PC-9 (cell line): ENCODE measurements around the gene CDC42EP1. TPM values are rescaled to one million over a fixed set of nuclear protein-coding genes. Genes with fewer than 3 reads are reported as not detected.

Experiments used
- BruUV-seq: library from RNA; stranded (reverse); fragments of 400-500 nt; replicated peaks from 2 replicates; lab custom pipeline; 2021; lab: Mats Ljungman, UMichigan
- CTCF ChIA-PET: fragments of 300-600 bp; sonication (Branson Sonifier 250); formaldehyde crosslinking; loops from one replicate; lab custom pipeline; 2022; ENCODE audit warnings: antibody characterized with exemption; lab: Charles Lee
- POLR2A ChIA-PET: fragments of 300-600 bp; sonication (Branson Sonifier 250); formaldehyde crosslinking; loops from one replicate; lab custom pipeline; 2022; ENCODE audit warnings: antibody characterized with exemption; ENCODE audit not compliant: unreplicated experiment; lab: Charles Lee
- DNase-seq, 2 experiments: peaks; one replicate each; pipeline versions ENCODE4 v3.0.0 to v3.0.0-alpha.2; 2015 to 2022; ENCODE audit warnings: mixed read lengths in 1 of 2
- H2AFZ ChIP-seq: fragments of 200-600 bp; sonication (generic); 2 replicates; pipeline ENCODE4 v1.8.1; 2017; ENCODE audit warnings: antibody characterized with exemption
- H3F3A ChIP-seq: fragments of 200-600 bp; sonication (generic); 2 replicates; pipeline ENCODE4 v1.8.1; 2017; ENCODE audit warnings: antibody characterized with exemption, mild to moderate bottlenecking, low read depth; ENCODE audit not compliant: insufficient read depth
- H3K27ac ChIP-seq: fragments of 200-600 bp; sonication (generic); 2 replicates; pipeline ENCODE4 v1.6.1; 2016; ENCODE audit warnings: mixed run types
- H3K27me3 ChIP-seq: fragments of 200-600 bp; sonication (generic); 2 replicates; pipeline ENCODE4 v1.6.1; 2016; ENCODE audit warnings: low read depth, mixed run types; ENCODE audit not compliant: insufficient read depth
- H3K36me3 ChIP-seq: fragments of 200-600 bp; sonication (generic); 2 replicates; pipeline ENCODE4 v1.6.1; 2016; ENCODE audit warnings: low read depth, mixed run types
- H3K4me1 ChIP-seq: fragments of 200-600 bp; sonication (generic); replicated peaks from 2 replicates; pipeline ENCODE4 v1.6.1; 2016; ENCODE audit warnings: mixed run types; ENCODE audit not compliant: insufficient read depth
- H3K4me2 ChIP-seq: fragments of 200-600 bp; sonication (generic); 2 replicates; pipeline ENCODE4 v1.6.1; 2017; ENCODE audit warnings: mixed run types
- H3K4me3 ChIP-seq: fragments of 200-600 bp; sonication (generic); 2 replicates; pipeline ENCODE4 v1.6.1; 2016; ENCODE audit warnings: mixed run types
- H3K79me2 ChIP-seq: fragments of 200-600 bp; sonication (generic); 2 replicates; pipeline ENCODE4 v1.6.1; 2017; ENCODE audit warnings: low read depth, mixed run types
- H3K9me2 ChIP-seq: fragments of 200-600 bp; sonication (generic); 2 replicates; pipeline ENCODE4 v1.8.1; 2017; ENCODE audit warnings: mild to moderate bottlenecking; ENCODE audit not compliant: insufficient read depth
- H3K9me3 ChIP-seq: fragments of 200-600 bp; sonication (generic); 2 replicates; pipeline ENCODE4 v1.8.1; 2016; ENCODE audit warnings: low read depth; ENCODE audit not compliant: insufficient read depth
- H4K20me1 ChIP-seq: fragments of 200-600 bp; sonication (generic); 2 replicates; pipeline ENCODE4 v1.8.1; 2017; ENCODE audit not compliant: insufficient read depth
- EZH2 ChIP-seq: fragments of 200-600 bp; sonication (generic); IDR thresholded peaks from 2 replicates; pipeline ENCODE4 v1.8.0; 2017; ENCODE audit warnings: antibody characterized with exemption, low read depth
- intact Hi-C: fragments of 100-400 bp; cut with micrococcal nuclease; formaldehyde crosslinking; loops from one replicate; pipeline ENCODE4 v1.10.0; 2022; ENCODE audit not compliant: unreplicated experiment
- total RNA-seq: library from RNA; stranded (reverse); gene quantifications from 2 replicates; pipeline ENCODE4 v1.2.3, GENCODE V29; 2021
- TF ChIP-seq, protein P1 (sequence below): fragments of 200-600 bp; sonication (generic); conservative IDR thresholded peaks from 2 replicates; pipeline ENCODE4 v1.6.1; 2017; ENCODE audit warnings: mixed run types, antibody characterized with exemption, mild to moderate bottlenecking, moderate library complexity

The CDC42EP1 gene
- total RNA-seq, 1 experiment from 2014 or later: 94.0 TPM

DNA sequence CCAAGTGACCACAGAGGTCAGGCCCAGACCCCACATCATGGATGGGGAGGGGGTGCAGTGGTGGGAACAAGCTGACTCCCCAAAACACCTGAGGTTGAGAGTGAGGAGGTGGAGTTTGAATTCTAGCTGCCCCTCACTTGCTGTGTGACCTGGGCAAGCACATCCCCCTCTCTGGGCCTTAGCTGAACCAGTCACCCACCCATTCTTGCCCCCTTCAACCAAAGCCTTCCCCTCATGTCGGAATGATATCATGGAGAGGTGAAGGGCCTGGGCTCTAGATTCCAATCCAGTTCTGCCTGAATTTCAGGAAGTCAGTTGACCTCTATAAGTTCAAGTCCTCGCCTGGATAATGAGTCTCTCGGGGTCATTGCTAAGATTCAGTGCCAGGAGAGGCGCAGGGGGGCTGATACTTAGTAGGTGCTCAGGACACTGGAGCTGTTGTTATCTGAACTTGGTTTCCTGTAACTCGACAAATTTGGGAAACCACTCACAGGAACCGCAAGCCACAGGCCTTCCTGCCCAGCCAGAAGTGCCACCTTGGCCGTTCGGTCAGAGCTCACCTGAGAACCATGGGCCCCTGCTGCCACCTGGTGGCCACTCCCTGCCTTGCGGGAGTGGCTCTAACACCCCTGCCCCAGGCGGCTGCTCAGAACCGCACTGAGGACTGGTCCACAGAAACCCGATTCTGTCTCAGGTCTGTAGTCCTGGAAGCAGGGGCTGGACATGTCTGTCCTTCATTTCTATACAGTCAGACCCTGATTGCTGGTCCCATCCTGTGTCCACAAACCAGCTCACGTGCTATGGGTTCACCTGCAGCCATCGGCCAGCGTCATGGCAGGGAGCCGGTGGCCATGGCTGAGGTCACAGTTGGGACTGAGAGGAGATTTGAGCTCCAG is 6.9 kb downstream of the CDC42EP1 start:
- no peaks in the 10 kb centered on the region for H3K9me2 ChIP-seq
- H3K9me3 ChIP-seq: no peaks in the 10 kb centered on the region
- H3K4me1 ChIP-seq: peaks cover 91% of the 10 kb centered on the region
- intact Hi-C loops: loop anchor here (1.0 to 5.0 kb wide), 6 partner anchors 22 to 250 kb away; no protein-coding TSS in a partner anchor
- BruUV-seq: no TSS peak
- ChIA-PET POLR2A (interaction anchor here (0.6 to 0.7 kb wide), 3 partner anchors 41 to 791 kb away, joined by 3 to 14 read pairs (median 4); partner anchors contain the start of genes GGA1 and IFT27), CTCF (interaction anchor here (0.7 to 4.9 kb wide), 11 partner anchors 18 to 881 kb away, joined by 3 to 52 read pairs (median 6); no protein-coding TSS in a partner anchor)
- peaks cover 53% of the 10 kb centered on the region for H3K79me2 ChIP-seq
- H4K20me1 ChIP-seq: peaks cover 47% of the 10 kb centered on the region
- peak; percentile 93 to 98 for DNase-seq
- H2AFZ ChIP-seq: no peak overlapping the region
- H3K36me3 ChIP-seq: peaks cover 13% of the 10 kb centered on the region; the same call in 1 of the 2 replicates
- H3K27me3 ChIP-seq: no peaks in the 10 kb centered on the region
- H3F3A ChIP-seq: peaks cover 87% of the 10 kb centered on the region
- peak overlapping the region; percentile 81 for H3K27ac ChIP-seq
- H3K4me3 ChIP-seq: no peak overlapping the region
- peak overlapping the region; percentile 39 for H3K4me2 ChIP-seq
- TF ChIP-seq EZH2: no peak
- TF ChIP-seq, protein P1, sequence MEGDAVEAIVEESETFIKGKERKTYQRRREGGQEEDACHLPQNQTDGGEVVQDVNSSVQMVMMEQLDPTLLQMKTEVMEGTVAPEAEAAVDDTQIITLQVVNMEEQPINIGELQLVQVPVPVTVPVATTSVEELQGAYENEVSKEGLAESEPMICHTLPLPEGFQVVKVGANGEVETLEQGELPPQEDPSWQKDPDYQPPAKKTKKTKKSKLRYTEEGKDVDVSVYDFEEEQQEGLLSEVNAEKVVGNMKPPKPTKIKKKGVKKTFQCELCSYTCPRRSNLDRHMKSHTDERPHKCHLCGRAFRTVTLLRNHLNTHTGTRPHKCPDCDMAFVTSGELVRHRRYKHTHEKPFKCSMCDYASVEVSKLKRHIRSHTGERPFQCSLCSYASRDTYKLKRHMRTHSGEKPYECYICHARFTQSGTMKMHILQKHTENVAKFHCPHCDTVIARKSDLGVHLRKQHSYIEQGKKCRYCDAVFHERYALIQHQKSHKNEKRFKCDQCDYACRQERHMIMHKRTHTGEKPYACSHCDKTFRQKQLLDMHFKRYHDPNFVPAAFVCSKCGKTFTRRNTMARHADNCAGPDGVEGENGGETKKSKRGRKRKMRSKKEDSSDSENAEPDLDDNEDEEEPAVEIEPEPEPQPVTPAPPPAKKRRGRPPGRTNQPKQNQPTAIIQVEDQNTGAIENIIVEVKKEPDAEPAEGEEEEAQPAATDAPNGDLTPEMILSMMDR: peak; percentile 99

DNA sequence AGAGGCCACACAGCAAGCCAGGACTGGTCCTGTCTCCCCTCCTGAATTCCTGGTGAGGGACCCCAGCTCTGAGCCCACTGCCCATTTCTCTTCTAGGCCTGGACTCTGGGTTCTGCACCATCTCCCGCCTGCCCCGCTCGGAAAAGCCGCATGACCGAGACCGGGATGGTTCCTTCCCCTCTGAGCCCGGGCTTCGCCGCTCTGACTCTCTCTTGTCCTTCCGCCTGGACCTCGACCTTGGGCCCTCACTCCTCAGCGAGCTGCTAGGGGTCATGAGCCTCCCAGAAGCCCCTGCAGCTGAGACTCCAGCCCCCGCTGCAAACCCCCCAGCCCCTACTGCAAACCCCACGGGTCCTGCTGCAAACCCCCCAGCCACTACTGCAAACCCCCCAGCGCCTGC is 7.7 kb downstream of the CDC42EP1 start:
- BruUV-seq: no TSS peak
- Histone ChIP-seq H3K27me3 (no peaks in the 10 kb centered on the region), H3K9me3 (no peaks in the 10 kb centered on the region), H3K4me1 (peaks cover 83% of the 10 kb centered on the region), H2AFZ (no peak overlapping the region), H3K4me3 (no peak overlapping the region), H4K20me1 (peaks cover 48% of the 10 kb centered on the region), H3K4me2 (peak overlapping the region; percentile 39; the same call in 1 of the 2 replicates), H3F3A (peaks cover 81% of the 10 kb centered on the region), H3K27ac (peak overlapping the region; percentile 4; the same call in 1 of the 2 replicates), H3K9me2 (no peaks in the 10 kb centered on the region), H3K79me2 (peaks cover 45% of the 10 kb centered on the region), H3K36me3 (peaks cover 13% of the 10 kb centered on the region; the same call in 1 of the 2 replicates)
- POLR2A ChIA-PET: interaction anchor here (0.6 kb wide), 1 partner anchor 792 kb away, joined by 3 read pairs; the partner anchor contains the start of gene IFT27
- intact Hi-C loops: loop anchor here (5.0 kb wide), 2 partner anchors 111 to 251 kb away; no protein-coding TSS in a partner anchor
- TF ChIP-seq EZH2: no peak
- no peak for DNase-seq
- CTCF ChIA-PET: interaction anchor here (1.2 to 4.9 kb wide), 5 partner anchors 24 to 96 kb away, joined by 3 to 31 read pairs (median 7); no protein-coding TSS in a partner anchor

DNA sequence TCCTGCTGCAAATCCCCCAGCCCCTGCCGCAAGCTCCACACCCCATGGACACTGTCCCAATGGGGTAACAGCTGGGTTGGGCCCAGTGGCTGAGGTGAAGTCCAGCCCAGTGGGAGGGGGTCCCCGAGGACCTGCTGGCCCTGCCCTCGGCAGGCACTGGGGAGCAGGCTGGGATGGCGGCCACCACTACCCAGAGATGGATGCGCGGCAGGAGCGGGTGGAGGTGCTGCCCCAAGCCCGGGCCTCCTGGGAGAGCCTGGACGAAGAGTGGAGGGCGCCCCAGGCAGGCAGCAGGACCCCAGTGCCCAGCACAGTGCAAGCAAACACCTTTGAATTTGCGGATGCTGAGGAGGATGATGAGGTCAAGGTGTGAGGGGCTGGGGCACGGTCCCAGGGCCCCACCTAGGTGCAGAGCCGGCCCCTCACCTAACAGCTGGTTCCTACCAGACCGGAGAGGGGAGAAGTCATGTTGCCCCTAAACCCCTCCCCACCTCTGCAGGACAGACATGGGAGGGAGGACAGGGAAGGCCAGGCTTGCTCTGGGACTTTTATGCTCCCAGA is 8.2 kb downstream of the CDC42EP1 start:
- no peaks in the 10 kb centered on the region for H3K27me3 ChIP-seq
- no TSS peak for BruUV-seq
- H3K9me2 ChIP-seq: no peaks in the 10 kb centered on the region
- no peak overlapping the region for H3K4me3 ChIP-seq
- H3K36me3 ChIP-seq: peaks cover 13% of the 10 kb centered on the region; the same call in 1 of the 2 replicates
- H4K20me1 ChIP-seq: peaks cover 49% of the 10 kb centered on the region
- H3K4me1 ChIP-seq: peaks cover 77% of the 10 kb centered on the region
- peak overlapping the region; percentile 50 for H3K4me2 ChIP-seq
- no peak overlapping the region for H2AFZ ChIP-seq
- peak overlapping the region; percentile 73 for H3K27ac ChIP-seq
- H3F3A ChIP-seq: peaks cover 79% of the 10 kb centered on the region
- ChIA-PET POLR2A (interaction anchor here (0.6 to 0.8 kb wide), 4 partner anchors 14 to 793 kb away, joined by 3 to 4 read pairs (median 3); partner anchors contain the start of gene IFT27), CTCF (interaction anchor here (1.0 to 4.9 kb wide), 4 partner anchors 23 to 60 kb away, joined by 4 to 31 read pairs (median 10); no protein-coding TSS in a partner anchor)
- intact Hi-C loops: loop anchor here (5.0 kb wide), 2 partner anchors 111 to 251 kb away; no protein-coding TSS in a partner anchor
- TF ChIP-seq, protein P1: no peak
- no peak for TF ChIP-seq EZH2
- no peak for DNase-seq
- peaks cover 39% of the 10 kb centered on the region for H3K79me2 ChIP-seq
- H3K9me3 ChIP-seq: no peaks in the 10 kb centered on the region
